OCI-LY3 (cell line): ENCODE measurements around the gene PKP3.

Experiments used
- H2AFZ ChIP-seq: fragments of 200-600, 300-600 bp; shearing (Covaris generic); 2 replicates; pipeline ENCODE4 v1.6.0; 2014; ENCODE audit warnings: antibody characterized with exemption, low read depth, low read length
- H3K27ac ChIP-seq: fragments of 200-600, 300-600 bp; sonication (generic); 2 replicates; pipeline ENCODE4 v1.5.1; 2014; ENCODE audit warnings: mild to moderate bottlenecking, low read length, moderate library complexity, mixed read lengths
- H3K27me3 ChIP-seq: fragments of 200-600, 300-600 bp; sonication (generic); 2 replicates; pipeline ENCODE4 v1.6.1; 2014; ENCODE audit warnings: low read depth, low read length, mixed read lengths
- H3K36me3 ChIP-seq: fragments of 200-600, 300-600 bp; sonication (generic); replicated peaks from 2 replicates; pipeline ENCODE3; 2014; ENCODE audit warnings: low read depth, low read length, mixed read lengths
- H3K4me1 ChIP-seq: fragments of 300-600, 200-600 bp; sonication (generic); 2 replicates; pipeline ENCODE4 v1.6.1; 2014; ENCODE audit warnings: low read length, mixed read lengths
- H3K4me2 ChIP-seq: fragments of 200-600, 300-600 bp; sonication (generic); 2 replicates; pipeline ENCODE4 v1.6.1; 2014; ENCODE audit warnings: low read length, mixed read lengths
- H3K4me3 ChIP-seq: fragments of 300-600, 200-600 bp; sonication (generic); 2 replicates; pipeline ENCODE4 v1.5.1; 2014; ENCODE audit warnings: antibody characterized with exemption, mild to moderate bottlenecking, low read length, moderate library complexity
- H3K79me2 ChIP-seq: fragments of 300-600, 200-600 bp; shearing (Covaris generic); 2 replicates; pipeline ENCODE4 v1.6.1; 2014; ENCODE audit warnings: mild to moderate bottlenecking, low read length, mixed read lengths
- H3K9ac ChIP-seq: fragments of 300-600, 200-600 bp; shearing (Covaris generic); 2 replicates; pipeline ENCODE4 v1.6.0; 2014; ENCODE audit warnings: mild to moderate bottlenecking, low read length, moderate library complexity
- H3K9me3 ChIP-seq: fragments of 200-600, 300-600 bp; shearing (Covaris generic); 2 replicates; pipeline ENCODE4 v1.6.1; 2014; ENCODE audit warnings: low read length, mixed read lengths; ENCODE audit not compliant: insufficient read depth
- H4K20me1 ChIP-seq: fragments of 200-600, 300-600 bp; sonication (generic); 2 replicates; pipeline ENCODE4 v1.6.1; 2016; ENCODE audit warnings: low read length, mixed read lengths; ENCODE audit not compliant: insufficient read depth
- EZH2phosphoT487 ChIP-seq: fragments of 200-600 bp; shearing (Covaris generic); IDR thresholded peaks from 2 replicates; pipeline ENCODE4 v1.6.1; 2018; ENCODE audit warnings: antibody characterized with exemption, mixed run types, low read depth
- TF ChIP-seq, protein P1 (sequence below): fragments of 200-600, 300-600 bp; sonication (generic); IDR thresholded peaks from 2 replicates; pipeline ENCODE4 v1.5.1; 2014; ENCODE audit warnings: antibody characterized with exemption, low read length, low read depth

The PKP3 gene

DNA sequence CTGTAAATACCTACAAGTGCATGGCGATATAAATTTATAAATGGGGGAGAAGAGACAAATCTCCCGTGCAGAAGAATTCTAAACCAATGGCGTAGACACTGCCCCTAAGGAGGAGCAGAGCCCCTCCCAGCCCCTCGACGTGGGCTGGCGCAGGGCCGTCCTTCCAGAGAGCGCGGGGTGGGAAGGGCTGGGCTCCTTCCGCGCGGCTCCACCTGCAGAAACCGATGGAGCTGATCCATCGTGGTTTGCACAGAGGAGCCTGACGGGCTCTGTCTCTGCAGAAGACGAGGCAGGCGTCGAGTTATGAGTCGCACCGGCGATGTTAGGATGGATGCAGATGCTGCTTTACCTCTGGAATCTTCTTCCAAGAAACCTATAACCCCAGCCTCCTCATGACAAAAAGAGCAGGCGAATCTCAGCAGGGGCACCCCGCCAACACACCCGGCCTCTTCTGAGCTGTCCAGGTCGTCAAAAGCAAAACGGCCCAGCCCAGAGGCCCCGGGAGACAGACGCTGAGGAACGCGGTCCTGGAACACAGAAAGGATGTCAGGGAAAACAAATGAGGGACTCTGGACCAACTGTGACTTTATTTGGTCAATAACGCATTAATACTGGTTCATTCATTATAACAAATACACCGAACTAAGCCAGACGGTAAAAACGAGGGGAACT, 35.7 kb upstream of the PKP3 start:
- Histone ChIP-seq H3K4me3 (no peak overlapping the region), H3K9me3 (no peaks in the 10 kb centered on the region), H4K20me1 (no peaks in the 10 kb centered on the region), H3K27ac (no peak overlapping the region), H3K4me1 (peaks cover 16% of the 10 kb centered on the region), H3K36me3 (no peaks in the 10 kb centered on the region), H3K9ac (no peak overlapping the region), H3K27me3 (0 out of 2 replicates have a peak, but pooled peaks cover 2% of the 10 kb centered on the region), H3K79me2 (no peaks in the 10 kb centered on the region), H3K4me2 (no peak overlapping the region), H2AFZ (no peak overlapping the region)
- TF ChIP-seq, protein P1, sequence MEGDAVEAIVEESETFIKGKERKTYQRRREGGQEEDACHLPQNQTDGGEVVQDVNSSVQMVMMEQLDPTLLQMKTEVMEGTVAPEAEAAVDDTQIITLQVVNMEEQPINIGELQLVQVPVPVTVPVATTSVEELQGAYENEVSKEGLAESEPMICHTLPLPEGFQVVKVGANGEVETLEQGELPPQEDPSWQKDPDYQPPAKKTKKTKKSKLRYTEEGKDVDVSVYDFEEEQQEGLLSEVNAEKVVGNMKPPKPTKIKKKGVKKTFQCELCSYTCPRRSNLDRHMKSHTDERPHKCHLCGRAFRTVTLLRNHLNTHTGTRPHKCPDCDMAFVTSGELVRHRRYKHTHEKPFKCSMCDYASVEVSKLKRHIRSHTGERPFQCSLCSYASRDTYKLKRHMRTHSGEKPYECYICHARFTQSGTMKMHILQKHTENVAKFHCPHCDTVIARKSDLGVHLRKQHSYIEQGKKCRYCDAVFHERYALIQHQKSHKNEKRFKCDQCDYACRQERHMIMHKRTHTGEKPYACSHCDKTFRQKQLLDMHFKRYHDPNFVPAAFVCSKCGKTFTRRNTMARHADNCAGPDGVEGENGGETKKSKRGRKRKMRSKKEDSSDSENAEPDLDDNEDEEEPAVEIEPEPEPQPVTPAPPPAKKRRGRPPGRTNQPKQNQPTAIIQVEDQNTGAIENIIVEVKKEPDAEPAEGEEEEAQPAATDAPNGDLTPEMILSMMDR = no peak
- no peak for TF ChIP-seq EZH2phosphoT487

DNA sequence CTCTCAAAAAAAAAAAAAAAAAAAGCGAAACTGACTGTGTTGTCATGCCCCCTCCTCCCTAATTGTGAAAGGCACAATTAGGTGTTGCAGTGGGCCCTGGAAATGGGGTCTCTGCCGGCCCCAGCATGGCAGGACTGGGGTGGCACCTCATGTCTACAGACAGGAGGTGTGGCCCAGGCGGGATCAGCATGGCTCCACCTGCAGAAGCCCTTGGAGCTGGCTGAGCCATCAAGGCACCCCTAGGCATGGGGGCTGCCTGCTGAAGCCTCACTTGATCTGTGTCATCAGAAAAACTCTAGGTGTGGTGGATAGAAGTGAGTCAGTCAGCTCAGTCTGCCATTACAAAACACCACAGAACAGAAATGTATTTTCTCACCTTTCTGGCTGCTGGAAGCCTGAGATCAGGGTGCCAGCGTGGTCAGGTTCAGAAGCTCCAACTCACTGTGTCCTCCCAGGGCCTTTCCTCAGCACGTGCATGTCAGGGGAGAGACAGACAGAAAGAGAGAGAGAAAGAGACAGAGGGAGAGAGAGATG, 34.8 kb upstream of the PKP3 start:
- H3K9ac ChIP-seq = no peak overlapping the region
- peaks cover 19% of the 10 kb centered on the region for H3K4me1 ChIP-seq
- no peaks in the 10 kb centered on the region for H3K79me2 ChIP-seq
- TF ChIP-seq, protein P1 = no peak
- TF ChIP-seq EZH2phosphoT487 = no peak
- no peak overlapping the region for H3K27ac ChIP-seq
- H2AFZ ChIP-seq = no peak overlapping the region
- H3K36me3 ChIP-seq = no peaks in the 10 kb centered on the region
- no peak overlapping the region for H3K4me3 ChIP-seq
- no peaks in the 10 kb centered on the region for H3K9me3 ChIP-seq
- H3K27me3 ChIP-seq = 0 out of 2 replicates have a peak, but pooled peaks cover 2% of the 10 kb centered on the region
- no peaks in the 10 kb centered on the region for H4K20me1 ChIP-seq
- no peak overlapping the region for H3K4me2 ChIP-seq

DNA sequence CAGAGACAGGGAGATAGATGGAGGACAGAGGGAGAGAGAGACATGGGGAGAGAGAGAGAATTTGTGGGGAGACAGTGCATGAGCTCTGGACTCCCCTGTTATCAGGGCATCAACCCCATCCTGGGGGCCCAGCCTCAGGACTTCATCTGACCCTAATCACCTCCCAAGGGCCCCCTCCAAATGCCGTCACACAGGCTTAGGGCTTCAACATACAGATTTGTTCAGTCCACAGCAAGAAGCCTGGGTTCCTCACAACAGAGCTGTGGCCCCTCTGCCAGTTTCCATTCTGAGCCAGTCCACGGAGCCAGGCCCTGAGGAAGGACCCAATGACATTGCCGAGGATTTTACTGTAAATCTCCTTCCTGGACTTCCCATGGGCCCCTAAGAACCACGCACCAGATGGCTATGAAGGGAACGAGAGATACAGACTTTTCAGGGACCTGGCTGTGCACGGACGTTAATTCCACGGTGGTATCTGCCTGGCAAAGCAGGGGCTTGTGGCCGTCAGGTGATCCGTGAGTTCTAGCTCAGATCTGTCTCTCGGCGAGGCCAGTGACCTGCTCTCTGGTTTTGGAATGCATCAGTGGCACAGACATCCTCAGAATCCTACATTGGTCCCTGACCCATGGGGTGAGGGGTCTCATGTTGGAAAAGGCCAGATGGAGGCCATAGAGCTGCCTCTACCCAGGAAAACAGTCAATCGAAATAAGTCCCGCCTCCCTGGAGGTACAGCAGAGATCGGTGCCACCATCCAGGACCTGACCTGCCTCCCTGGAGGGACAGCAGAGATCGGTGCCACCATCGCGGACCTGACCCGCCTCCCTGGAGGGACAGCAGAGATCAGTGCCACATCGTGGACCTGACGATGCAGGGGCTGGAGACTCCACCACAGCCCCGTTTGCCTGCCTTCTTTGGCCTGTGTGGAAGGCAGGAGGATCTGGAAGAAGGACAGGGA, 33.4 kb upstream of the PKP3 start:
- no peak for TF ChIP-seq EZH2phosphoT487
- TF ChIP-seq, protein P1 = no peak
- no peak overlapping the region for H3K4me2 ChIP-seq
- H3K36me3 ChIP-seq = no peaks in the 10 kb centered on the region
- no peak overlapping the region for H3K4me3 ChIP-seq
- 0 out of 2 replicates have a peak, but pooled peaks cover 2% of the 10 kb centered on the region for H3K27me3 ChIP-seq
- no peaks in the 10 kb centered on the region for H3K9me3 ChIP-seq
- H4K20me1 ChIP-seq = no peaks in the 10 kb centered on the region
- peaks cover 8% of the 10 kb centered on the region for H3K4me1 ChIP-seq
- H3K79me2 ChIP-seq = no peaks in the 10 kb centered on the region
- no peak overlapping the region for H3K27ac ChIP-seq
- H3K9ac ChIP-seq = no peak overlapping the region
- no peak overlapping the region for H2AFZ ChIP-seq
